Measurements from ENCODE around the gene HBE1. TPM values are rescaled to one million over a fixed set of nuclear protein-coding genes. Genes with fewer than 3 reads are reported as not detected.

HBE1 gene
- total RNA-seq, 1 experiment from 2014 or later: not detected

DNA sequence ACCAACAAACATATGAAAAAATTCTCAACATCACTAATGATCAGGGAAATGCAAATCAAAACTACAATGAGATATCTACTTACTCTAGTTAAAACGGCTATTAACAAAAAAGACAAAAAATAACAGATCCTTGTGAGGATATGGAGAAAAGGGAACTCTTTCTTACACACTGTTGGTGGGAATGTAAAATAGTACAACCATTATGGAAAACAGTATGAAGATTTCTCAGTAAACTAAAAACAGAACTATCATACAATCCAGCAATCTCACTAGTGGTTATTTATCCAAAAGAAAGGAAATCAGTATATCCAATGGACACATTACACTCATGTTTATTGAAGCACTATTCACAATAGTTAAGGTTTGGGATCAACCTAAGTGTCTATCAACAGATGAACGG is 3.9 kb downstream of the HBE1 start:
- H3K4me3 Mint-ChIP-seq: no peak overlapping the region
- Histone ChIP-seq H3K4me1 (ENCODE audit: insufficient read depth, low read length) (no peaks in the 10 kb centered on the region), H4K91ac (ENCODE audit: insufficient read length, low read depth, low read length) (no peak overlapping the region), H3K79me2 (ENCODE audit: insufficient read depth, low read length) (no peaks in the 10 kb centered on the region), H2AK5ac (ENCODE audit: insufficient read length, low read length) (no peak overlapping the region), H4K5ac (ENCODE audit: insufficient read length, low read depth, low read length) (no peak overlapping the region), H2BK120ac (ENCODE audit: low read depth, low read length, poor library complexity, severe bottlenecking) (no peak overlapping the region), H3T11ph (ENCODE audit: low read length) (no peak overlapping the region), H3K9ac (ENCODE audit: extremely low read depth, insufficient read length, low read length) (no peak overlapping the region), H2BK5ac (ENCODE audit: insufficient read length, low read length) (no peak overlapping the region), H3K4ac (ENCODE audit: low read depth, low read length) (no peak overlapping the region), H2AFZ (ENCODE audit: low read length) (no peak overlapping the region), H3K27ac (ENCODE audit: insufficient read length, low read depth, low read length) (no peak overlapping the region), H2BK15ac (ENCODE audit: low read depth, low read length) (no peak overlapping the region), H3K9me3 (ENCODE audit: control insufficient read depth, low read depth, low read length) (no peaks in the 10 kb centered on the region), H2BK20ac (ENCODE audit: low read depth, low read length, poor library complexity, severe bottlenecking) (no peak overlapping the region), H4K8ac (replicated peaks; ENCODE audit: insufficient read length, low read depth, low read length) (no peak overlapping the region), H3K18ac (ENCODE audit: insufficient read length, low read depth, low read length) (no peak overlapping the region), H2BK12ac (ENCODE audit: insufficient read length, low read depth, low read length) (no peak overlapping the region), H4K20me1 (ENCODE audit: control insufficient read depth, insufficient read depth, insufficient read length) (no peaks in the 10 kb centered on the region), H3K14ac (ENCODE audit: insufficient read depth, low read length) (no peak overlapping the region), H3K4me2 (ENCODE audit: insufficient read depth, insufficient read length, low read length) (no peak overlapping the region), H3K27me3 (ENCODE audit: insufficient read depth, low read length) (no peaks in the 10 kb centered on the region), H3K23me2 (ENCODE audit: insufficient read length, low read depth, low read length, poor library complexity, severe bottlenecking) (no peaks in the 10 kb centered on the region), H3K23ac (ENCODE audit: insufficient read length, low read depth, low read length) (no peak overlapping the region), H3K79me1 (ENCODE audit: insufficient read depth, low read depth, low read length, poor library complexity, severe bottlenecking) (no peaks in the 10 kb centered on the region), H3K56ac (ENCODE audit: insufficient read length, low read depth, low read length) (no peak overlapping the region)
- peaks cover 0 to 5% of the 10 kb centered on the region in 2 experiments; a peak in 2 of 4 replicates for H3K4me1 Mint-ChIP-seq
- H3K27me3 Mint-ChIP-seq (ENCODE audit: low read depth): peaks cover 11% of the 10 kb centered on the region
- no peak for TF ChIP-seq CTCF (conservative IDR thresholded peaks at IDR 0.05)
- no peak overlapping the region for H3K27ac Mint-ChIP-seq
- H3K9me3 Mint-ChIP-seq: peaks cover 0 to 4% of the 10 kb centered on the region in 2 experiments; a peak in 3 of 5 replicates
- H3K36me3 Mint-ChIP-seq (ENCODE audit: insufficient read depth in 1 of 3, low read depth in 3 of 3): no peaks in the 10 kb centered on the region
- DNase-seq: no peak
- WGBS (ENCODE audit: extremely low coverage, insufficient read length, low lambda C conversion rate): no CpG with 5 or more reads among the region's 2 CpGs

All from H9 (cell line).